Activated CD8-positive, alpha-beta T cell treated with anti-CD3 and anti-CD28 coated beads, Interleukin-2, amount 10 ng/mL, durations not matched to agents 7 days and 5 days (primary cell): Measurements from ENCODE around the gene WNT9B. TPM values are rescaled to one million over a fixed set of nuclear protein-coding genes. Genes with fewer than 3 reads are reported as not detected.
"Not testable (repeated sequence)": the region's sequence is repeated elsewhere in the genome, so short reads cannot be mapped to it uniquely, and the experiment has no call there.

Source experiments
- ATAC-seq: fragments of 150-1000 bp; cut with Tn5 transposase; one replicate; pipeline ENCODE4 v1.10.0; 2021; ENCODE audit warnings: moderate library complexity
- CTCF ChIA-PET: fragments of 350-600 bp; sonication (Branson Sonifier 250); formaldehyde crosslinking; loops from one replicate; lab custom pipeline; 2021; ENCODE audit warnings: antibody characterized with exemption; lab: Charles Lee
- POLR2A ChIA-PET: fragments of 350-600 bp; sonication (Branson Sonifier 250); formaldehyde crosslinking; loops from one replicate; lab custom pipeline; 2021; ENCODE audit warnings: antibody characterized with exemption; lab: Charles Lee
- DNase-seq: peaks from one replicate; pipeline ENCODE4 v3.0.0-alpha.2; 2020
- H3K27ac Mint-ChIP-seq: one replicate; pipeline ENCODE4 v1.8.0; 2021; ENCODE audit warnings: mild to moderate bottlenecking, mixed read lengths
- H3K27me3 Mint-ChIP-seq: one replicate; pipeline ENCODE4 v1.8.0; 2021; ENCODE audit warnings: low read depth, mixed read lengths
- H3K36me3 Mint-ChIP-seq: one replicate; pipeline ENCODE4 v1.8.0; 2021; ENCODE audit warnings: low read depth, mixed read lengths
- H3K4me1 Mint-ChIP-seq: one replicate; pipeline ENCODE4 v1.8.0; 2021; ENCODE audit warnings: low read depth, mixed read lengths
- H3K4me3 Mint-ChIP-seq: one replicate; pipeline ENCODE4 v1.8.0; 2021; ENCODE audit warnings: mild to moderate bottlenecking, mixed read lengths
- H3K9me3 Mint-ChIP-seq: one replicate; pipeline ENCODE4 v1.8.0; 2022; ENCODE audit warnings: mixed read lengths; ENCODE audit not compliant: insufficient read depth
- total RNA-seq, 2 experiments: library from RNA; stranded (reverse); gene quantifications; one replicate each; pipeline ENCODE4 v1.2.3, GENCODE V29; 2021

Gene WNT9B
- total RNA-seq, 2 experiments from 2014 or later = not detected

DNA sequence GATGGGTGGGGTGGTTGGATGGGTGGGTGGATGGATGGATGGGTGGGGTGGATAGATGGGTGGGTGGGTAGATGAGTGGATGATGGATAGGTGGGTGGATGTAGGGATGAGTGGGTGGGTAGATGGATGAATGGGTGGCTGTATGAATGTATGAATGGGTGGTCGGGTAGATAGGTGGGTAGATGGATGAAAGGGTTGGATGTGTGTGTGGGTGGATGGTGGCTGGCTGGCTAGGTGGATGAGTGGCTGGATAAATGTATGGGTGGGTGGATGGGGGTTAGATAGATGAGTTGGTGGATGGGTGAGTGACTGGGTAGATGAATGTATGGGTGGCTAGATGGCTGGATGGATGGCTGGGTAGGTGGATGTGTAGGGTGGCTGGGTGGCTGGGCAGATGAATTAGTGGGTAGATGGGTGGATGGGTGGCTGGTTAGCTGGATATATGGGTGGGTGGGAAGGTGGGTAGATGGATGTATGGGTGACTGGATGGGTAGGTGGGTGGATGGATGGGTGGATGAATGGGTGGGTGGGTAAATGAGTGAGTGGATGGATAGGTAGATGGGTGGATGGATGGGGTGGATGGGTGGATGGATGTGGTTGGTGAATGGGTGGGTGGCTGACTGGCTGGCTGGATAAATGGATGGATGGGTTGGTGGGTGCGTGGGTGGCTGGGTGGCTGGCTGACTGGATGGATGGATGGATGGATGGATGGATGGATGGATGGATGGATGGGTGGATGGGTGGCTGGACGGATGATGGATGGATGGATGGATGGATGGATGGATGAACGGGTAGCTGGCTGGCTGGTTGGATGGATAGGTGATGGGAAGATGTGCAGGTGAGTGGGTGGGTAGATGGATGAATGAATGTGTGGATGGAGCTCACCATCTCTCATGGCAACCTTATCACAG, 52.6 kb downstream of the WNT9B start:
- no peak overlapping the region for H3K27ac Mint-ChIP-seq
- peaks cover 9% of the 10 kb centered on the region for H3K4me1 Mint-ChIP-seq
- ATAC-seq = no peak
- H3K4me3 Mint-ChIP-seq = no peak overlapping the region
- no peaks in the 10 kb centered on the region for H3K9me3 Mint-ChIP-seq
- POLR2A ChIA-PET = interaction anchor here (0.7 kb wide), 1 partner anchor 11 kb away, joined by 3 read pairs; no protein-coding TSS in a partner anchor
- no peaks in the 10 kb centered on the region for H3K36me3 Mint-ChIP-seq
- peaks cover 14% of the 10 kb centered on the region for H3K27me3 Mint-ChIP-seq
- CTCF ChIA-PET = no interaction called here
- no peak for DNase-seq

DNA sequence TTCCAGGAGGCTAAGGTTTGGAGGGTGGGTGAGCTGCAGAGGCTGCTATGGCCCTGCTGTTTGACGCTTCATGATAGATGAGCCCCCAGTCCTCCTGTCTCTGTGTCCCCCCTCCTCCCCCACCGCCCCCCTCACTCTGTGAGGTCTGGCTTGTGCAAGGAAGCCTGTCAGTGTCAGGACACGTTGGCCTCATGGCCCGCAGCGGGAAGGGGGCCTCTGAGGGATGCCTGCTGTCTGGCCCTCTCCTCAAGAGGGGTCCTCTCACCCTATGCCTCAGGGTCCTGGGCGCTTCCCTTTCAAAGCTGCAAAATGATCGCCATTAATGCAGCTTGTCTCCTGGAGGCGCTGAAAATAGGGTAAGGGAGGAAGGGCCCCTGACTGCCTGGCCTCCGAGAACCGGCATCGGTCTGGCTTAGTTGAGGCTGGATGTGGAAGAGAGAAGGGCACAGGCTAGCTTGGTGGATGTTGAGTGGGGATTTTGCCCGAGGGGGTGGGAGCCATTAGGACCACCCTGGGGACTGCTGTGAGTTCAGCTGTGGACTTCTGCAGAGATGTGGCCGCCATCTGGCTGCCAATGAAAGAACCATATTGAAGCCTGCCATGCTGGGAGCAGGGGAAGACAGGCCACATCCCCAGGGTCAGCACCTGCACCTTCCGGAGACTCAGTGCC, 56.8 kb downstream of the WNT9B start:
- ChIA-PET CTCF (no interaction called here), POLR2A (no interaction called here)
- DNase-seq (no peak), ATAC-seq (no peak)
- Mint-ChIP-seq H3K36me3 (no peaks in the 10 kb centered on the region), H3K4me3 (no peak overlapping the region), H3K9me3 (no peaks in the 10 kb centered on the region), H3K4me1 (peaks cover 9% of the 10 kb centered on the region), H3K27ac (no peak overlapping the region), H3K27me3 (peaks cover 14% of the 10 kb centered on the region)

DNA sequence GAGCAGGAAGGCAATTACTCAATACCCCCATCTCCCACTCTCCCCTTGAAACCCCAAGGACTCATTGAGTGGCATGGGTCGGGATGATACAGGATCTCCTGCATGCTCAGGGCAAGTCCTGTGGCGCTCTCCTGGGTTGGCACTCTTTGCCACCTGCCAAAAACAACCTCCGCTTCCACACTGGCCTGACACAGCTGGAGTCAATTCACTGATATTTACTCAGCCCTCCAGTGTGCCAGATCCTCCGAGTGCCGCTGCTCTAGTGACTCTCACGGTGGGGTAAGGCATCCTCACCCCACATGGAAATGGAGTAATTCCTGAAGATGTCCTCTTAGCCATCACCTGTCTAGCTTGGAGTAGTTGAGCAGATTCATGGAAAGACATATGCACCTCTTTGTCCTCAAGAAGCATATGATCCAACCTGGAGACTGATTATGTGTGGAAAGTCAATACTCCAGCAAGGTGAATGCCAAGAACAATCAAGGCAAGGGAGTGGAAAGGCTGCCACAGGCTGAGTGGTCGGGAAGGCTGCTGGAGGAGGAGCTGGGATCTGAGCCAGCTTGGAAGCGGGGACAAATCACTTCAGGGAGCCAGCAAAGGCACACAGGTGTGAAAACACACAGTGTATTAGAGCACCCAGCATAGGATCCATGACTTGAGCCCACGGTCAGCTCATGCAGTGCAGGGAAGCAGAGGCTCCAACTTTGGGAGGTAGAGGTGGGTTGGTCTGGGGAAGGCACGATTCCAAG, 59.0 kb downstream of the WNT9B start:
- Mint-ChIP-seq H3K27me3 (peaks cover 7% of the 10 kb centered on the region), H3K4me1 (peaks cover 8% of the 10 kb centered on the region), H3K9me3 (no peaks in the 10 kb centered on the region), H3K36me3 (no peaks in the 10 kb centered on the region), H3K4me3 (no peak overlapping the region), H3K27ac (no peak overlapping the region)
- ATAC-seq (no peak), DNase-seq (no peak)
- ChIA-PET POLR2A (no interaction called here), CTCF (no interaction called here)

DNA sequence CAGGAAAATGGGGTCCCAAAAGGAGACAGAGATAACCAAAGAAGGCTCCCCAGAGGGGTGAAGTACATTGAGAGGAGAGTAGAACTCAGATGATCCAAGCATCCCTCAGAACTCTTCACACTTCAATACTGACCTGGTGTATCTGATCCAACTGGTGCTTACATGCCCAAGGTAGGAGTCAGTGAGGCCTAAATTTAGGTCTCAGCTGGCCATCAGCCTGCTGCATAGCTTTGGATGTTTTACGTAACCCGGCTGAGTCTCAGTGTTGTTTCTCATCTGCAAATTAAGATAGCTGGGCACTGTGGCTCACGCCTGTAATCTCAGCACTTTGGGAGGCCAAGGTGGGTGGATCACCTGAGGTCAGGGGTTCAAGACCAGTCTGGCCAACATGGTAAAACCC, 59.9 kb downstream of the WNT9B start:
- Mint-ChIP-seq H3K36me3 (no peaks in the 10 kb centered on the region), H3K4me1 (no peaks in the 10 kb centered on the region), H3K27ac (no peak overlapping the region), H3K4me3 (no peak overlapping the region), H3K9me3 (no peaks in the 10 kb centered on the region), H3K27me3 (peaks cover 7% of the 10 kb centered on the region)
- POLR2A ChIA-PET = no interaction called here
- CTCF ChIA-PET = no interaction called here
- no peak for ATAC-seq
- DNase-seq = no peak

DNA sequence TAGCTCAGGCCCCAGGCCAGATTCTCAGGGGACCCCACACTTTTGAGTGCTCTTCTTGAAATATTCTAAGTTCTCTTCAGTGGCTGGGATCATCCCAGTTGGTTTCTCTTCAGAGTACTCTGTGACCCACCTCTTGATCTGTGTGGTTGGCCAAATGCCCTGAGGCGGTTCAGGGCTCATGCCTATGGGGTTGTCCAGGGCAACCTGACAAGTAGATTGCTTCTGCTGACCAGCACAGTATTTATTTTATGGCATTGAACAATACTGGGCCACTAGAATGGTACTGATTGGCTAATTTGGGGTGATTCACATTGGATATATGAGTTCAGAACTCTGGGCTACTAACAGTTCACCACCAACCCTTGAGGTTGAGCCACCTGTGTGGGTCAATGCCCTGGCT, 64.2 kb downstream of the WNT9B start:
- Mint-ChIP-seq H3K27me3 (peaks cover 3% of the 10 kb centered on the region), H3K4me3 (no peak overlapping the region), H3K27ac (no peak overlapping the region), H3K36me3 (no peaks in the 10 kb centered on the region), H3K9me3 (no peaks in the 10 kb centered on the region), H3K4me1 (no peaks in the 10 kb centered on the region)
- CTCF ChIA-PET = no interaction called here
- DNase-seq (no peak), ATAC-seq (no peak)
- POLR2A ChIA-PET = no interaction called here

DNA sequence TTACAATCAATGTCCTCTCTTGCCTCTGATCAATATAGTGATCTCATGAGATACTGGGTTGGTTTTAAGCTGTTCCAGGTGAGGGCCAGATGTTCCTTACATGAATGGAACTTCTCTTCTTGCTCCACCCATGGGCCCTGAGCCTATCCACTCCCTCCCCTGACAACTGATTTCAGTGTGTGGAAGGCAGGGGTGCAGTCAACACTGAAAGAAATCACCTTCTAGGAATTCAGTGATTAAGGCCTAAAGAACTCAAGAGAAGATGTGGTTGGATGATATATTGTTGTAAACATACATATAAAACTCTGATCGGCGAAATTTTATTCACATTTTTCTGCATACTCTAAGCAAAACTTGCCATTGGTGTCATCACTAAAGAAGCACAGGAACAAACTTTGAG, 64.8 kb downstream of the WNT9B start:
- POLR2A ChIA-PET = no interaction called here

DNA sequence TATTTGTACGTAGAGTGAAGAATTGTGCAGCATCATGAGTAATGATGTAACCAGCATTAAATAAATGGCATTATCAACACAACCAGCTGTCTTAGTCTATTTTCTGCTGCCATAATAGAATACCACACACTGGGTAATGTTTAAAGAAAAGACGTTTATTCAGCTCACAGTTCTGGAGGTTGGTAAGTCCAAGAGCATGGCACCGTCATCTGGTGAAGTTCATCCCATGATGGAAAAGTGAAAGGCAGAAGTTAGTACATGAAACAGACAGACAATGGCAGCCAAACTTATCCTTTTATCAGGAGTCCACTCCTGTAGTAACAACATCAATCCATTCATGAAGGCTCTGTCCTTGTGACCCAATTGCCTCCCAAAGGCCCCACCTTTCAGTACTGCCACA, 65.2 kb downstream of the WNT9B start:
- Mint-ChIP-seq H3K27me3 (no peaks in the 10 kb centered on the region), H3K4me3 (no peak overlapping the region), H3K4me1 (no peaks in the 10 kb centered on the region), H3K36me3 (no peaks in the 10 kb centered on the region), H3K27ac (no peak overlapping the region), H3K9me3 (no peaks in the 10 kb centered on the region)
- ChIA-PET CTCF (no interaction called here), POLR2A (no interaction called here)
- ATAC-seq (no peak), DNase-seq (no peak)

More for the DNA sequence above, 64.8 kb downstream of the WNT9B start:
- H3K27ac Mint-ChIP-seq = no peak overlapping the region
- no peak for DNase-seq
- H3K4me1 Mint-ChIP-seq = no peaks in the 10 kb centered on the region
- H3K36me3 Mint-ChIP-seq = no peaks in the 10 kb centered on the region
- ATAC-seq = no peak
- no peaks in the 10 kb centered on the region for H3K27me3 Mint-ChIP-seq
- CTCF ChIA-PET = no interaction called here
- H3K9me3 Mint-ChIP-seq = no peaks in the 10 kb centered on the region
- H3K4me3 Mint-ChIP-seq = no peak overlapping the region

DNA sequence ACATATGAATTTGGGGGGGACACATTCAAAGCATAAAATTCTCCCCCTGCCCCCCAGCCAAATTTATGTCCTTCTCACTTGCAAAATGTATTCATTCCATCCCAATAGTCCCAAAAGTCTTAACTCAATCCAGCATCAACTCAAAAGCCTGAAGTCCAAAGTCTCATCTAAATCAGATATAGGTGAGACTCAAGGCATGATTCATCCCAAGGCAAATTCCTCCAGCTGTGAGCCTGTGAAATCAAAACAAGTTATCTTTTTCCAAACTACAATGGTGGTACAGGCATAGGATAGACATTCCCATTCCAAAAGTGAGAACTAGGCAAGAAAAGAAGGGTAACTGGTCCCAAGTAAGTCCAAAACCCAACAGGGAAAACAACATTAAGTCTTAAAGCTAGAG, 65.7 kb downstream of the WNT9B start:
- Mint-ChIP-seq H3K27ac (no peak overlapping the region), H3K27me3 (no peaks in the 10 kb centered on the region), H3K4me3 (no peak overlapping the region), H3K9me3 (no peaks in the 10 kb centered on the region), H3K36me3 (no peaks in the 10 kb centered on the region), H3K4me1 (peaks cover 4% of the 10 kb centered on the region)
- CTCF ChIA-PET = interaction anchor here (2.6 kb wide), 1 partner anchor 25 kb away, joined by 11 read pairs; no protein-coding TSS in a partner anchor
- DNase-seq (no peak), ATAC-seq (no peak)
- POLR2A ChIA-PET = no interaction called here

DNA sequence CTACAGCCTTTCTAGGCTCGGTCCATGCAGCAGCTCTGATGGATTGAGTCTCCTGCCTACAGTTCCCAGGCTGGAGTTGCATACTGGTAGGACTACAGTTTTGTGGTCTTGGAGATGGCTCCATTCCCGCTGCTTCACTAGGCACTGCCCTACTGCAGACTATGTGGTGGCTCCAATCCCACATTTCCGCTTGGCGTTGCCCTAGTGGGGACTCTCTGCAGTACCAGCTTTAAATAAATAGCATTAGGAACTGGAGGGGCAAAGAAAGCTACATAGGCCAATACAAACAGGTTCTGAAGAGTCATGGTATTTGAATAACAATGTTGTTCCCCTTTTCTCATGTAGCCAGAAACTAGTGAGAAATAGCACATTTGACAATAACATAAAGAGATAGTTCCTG, 66.1 kb downstream of the WNT9B start:
- Mint-ChIP-seq H3K4me1 (peaks cover 6% of the 10 kb centered on the region), H3K27ac (no peak overlapping the region), H3K4me3 (no peak overlapping the region), H3K9me3 (no peaks in the 10 kb centered on the region), H3K36me3 (no peaks in the 10 kb centered on the region), H3K27me3 (no peaks in the 10 kb centered on the region)
- CTCF ChIA-PET = interaction anchor here (2.6 kb wide), 1 partner anchor 24 kb away, joined by 11 read pairs; no protein-coding TSS in a partner anchor
- ATAC-seq (no peak), DNase-seq (no peak)
- POLR2A ChIA-PET = no interaction called here

DNA sequence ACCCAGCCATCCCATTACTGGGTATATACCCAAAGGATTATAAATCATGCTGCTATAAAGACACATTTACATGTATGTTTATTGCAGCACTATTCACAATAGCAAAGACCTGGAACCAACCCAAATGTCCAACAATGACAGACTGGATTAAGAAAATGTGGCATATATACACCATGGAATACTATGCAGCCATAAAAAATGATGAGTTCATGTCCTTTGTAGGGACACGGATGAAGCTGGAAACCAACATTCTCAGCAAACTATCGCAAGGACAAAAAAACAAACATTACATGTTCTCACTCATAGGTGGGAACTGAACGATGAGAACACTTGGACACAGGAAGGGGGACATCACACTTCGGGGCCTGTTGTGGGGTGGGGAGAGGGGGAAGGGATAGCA, 70.6 kb downstream of the WNT9B start:
- H3K9me3 Mint-ChIP-seq, CTCF ChIA-PET, DNase-seq, H3K36me3 Mint-ChIP-seq, H3K27me3 Mint-ChIP-seq, ATAC-seq: not testable (repeated sequence)
- peak overlapping the region; percentile 85 for H3K4me3 Mint-ChIP-seq
- H3K4me1 Mint-ChIP-seq = peaks cover 37% of the 10 kb centered on the region
- H3K27ac Mint-ChIP-seq = peak overlapping the region; percentile 65
- POLR2A ChIA-PET = interaction anchor here (0.7 kb wide), 1 partner anchor 16 kb away, joined by 3 read pairs; no protein-coding TSS in a partner anchor

DNA sequence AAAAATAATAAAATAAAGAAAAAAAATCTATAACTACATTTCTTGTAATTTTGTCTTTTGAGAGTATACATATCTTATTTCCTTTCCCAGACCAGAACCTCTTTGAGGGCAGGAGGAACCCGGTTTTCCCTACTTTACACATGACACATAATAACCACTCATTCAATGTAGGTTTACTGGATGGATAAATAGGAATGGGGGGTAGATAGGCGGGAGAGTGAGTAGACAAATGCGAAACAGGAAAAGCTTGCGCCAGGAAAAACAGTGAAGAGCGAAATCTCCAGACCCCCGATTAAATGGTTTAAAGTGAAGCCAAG, 71.1 kb downstream of the WNT9B start:
- peaks cover 42% of the 10 kb centered on the region for H3K4me1 Mint-ChIP-seq
- ATAC-seq = no peak

More for the DNA sequence above, 71.1 kb downstream of the WNT9B start:
- POLR2A ChIA-PET = interaction anchor here (0.7 kb wide), 1 partner anchor 16 kb away, joined by 3 read pairs; no protein-coding TSS in a partner anchor
- peak overlapping the region; percentile 85 for H3K4me3 Mint-ChIP-seq
- H3K27me3 Mint-ChIP-seq = no peaks in the 10 kb centered on the region
- H3K9me3 Mint-ChIP-seq = no peaks in the 10 kb centered on the region
- peak overlapping the region; percentile 100 for H3K27ac Mint-ChIP-seq
- CTCF ChIA-PET = no interaction called here
- no peak for DNase-seq
- H3K36me3 Mint-ChIP-seq = peaks cover 13% of the 10 kb centered on the region
